Effector CD8-positive, alpha-beta T cell (primary cell): ENCODE results near the gene ZNF285.
A peak's percentile ranks its signal among the peaks of the same experiment; 100 is the strongest.
"Not testable (repeated sequence)": the region's sequence is repeated elsewhere in the genome, so short reads cannot be mapped to it uniquely, and the experiment has no call there.

Source experiments
- DNase-seq: peaks from one replicate; lab custom pipeline; 2025; lab: John Stamatoyannopoulos, UW
- total RNA-seq, 4 experiments: gene quantifications; one replicate each; lab custom pipeline; 2026; lab: John Stamatoyannopoulos, UW

Gene ZNF285
- total RNA-seq, result 0.58 to 1.6 (median 0.91) reads per million in 4 experiments

- DNase-seq, result no peak
These were observed at the start of gene ZNF285 for GRCh38 chr19:44401139-44402115. Gene ZNF285, minus strand, starts transcription at chr19:44401608. Its CDS starts 4,395 bp downstream, at chr19:44397213.

GRCh38 chr19:44447916-44448674 lies 46.7 kb upstream of the ZNF285 start, which contains the start of gene ZNF229:
Gene ZNF229, minus strand, starts transcription at chr19:44448472. Its CDS starts 5,625 bp downstream, at chr19:44442847.
- peak; percentile 68 for DNase-seq

- no peak for DNase-seq
These were observed 37.0 kb upstream of the ZNF285 start for GRCh38 chr19:44438441-44438840.

GRCh38 chr19:44435441-44435840 lies 34.0 kb upstream of the ZNF285 start:
- no peak for DNase-seq

GRCh38 chr19:44430956-44431355 lies 29.5 kb upstream of the ZNF285 start:
- no peak for DNase-seq

- not testable (repeated sequence) for DNase-seq
These were observed 14.1 kb upstream of the ZNF285 start for GRCh38 chr19:44415553-44415952.

- not testable (repeated sequence) for DNase-seq
These were observed 12.1 kb downstream of the ZNF285 start for GRCh38 chr19:44389268-44389667.

- DNase-seq, result no peak
These were observed 26.6 kb downstream of the ZNF285 start for GRCh38 chr19:44374789-44375188.

GRCh38 chr19:44371815-44372480 lies 29.5 kb downstream of the ZNF285 start:
- no peak for DNase-seq

- no peak for DNase-seq
These were observed 34.4 kb downstream of the ZNF285 start for GRCh38 chr19:44367024-44367423.

- no peak for DNase-seq
These were observed 44.9 kb downstream of the ZNF285 start, which contains the start of gene ZNF112 for GRCh38 chr19:44356383-44357111. Gene ZNF112, minus strand, starts transcription at chr19:44356680. Its CDS starts 16,141 bp downstream, at chr19:44340539.

- DNase-seq, result no peak
These were observed 54.9 kb downstream of the ZNF285 start for GRCh38 chr19:44346556-44346955.

- DNase-seq, result no peak
These were observed 55.4 kb downstream of the ZNF285 start for GRCh38 chr19:44345959-44346358.

- DNase-seq, result no peak
These were observed 57.2 kb downstream of the ZNF285 start for GRCh38 chr19:44344255-44344654.

- DNase-seq, result no peak
These were observed 59.6 kb downstream of the ZNF285 start for GRCh38 chr19:44341794-44342193.

GRCh38 chr19:44334639-44335038 lies 66.8 kb downstream of the ZNF285 start:
- not testable (repeated sequence) for DNase-seq
